Measurements from ENCODE around the gene AP2A2. TPM values are rescaled to one million over a fixed set of nuclear protein-coding genes. Genes with fewer than 3 reads are reported as not detected.

Gene AP2A2
- total RNA-seq, 2 experiments from 2014 or later: 24.9 to 43.0 TPM

- no TSS peak for BruUV-seq (replicated peaks)
- Histone ChIP-seq H3K4me1 (ENCODE audit: insufficient read depth, low read length, poor library complexity, severe bottlenecking) (no peaks in the 10 kb centered on the region), H3K4me3 (ENCODE audit: low read depth, low read length, poor library complexity, severe bottlenecking) (no peak overlapping the region), H3K79me2 (ENCODE audit: insufficient read depth, low read depth, low read length) (no peaks in the 10 kb centered on the region), H3K9me2 (ENCODE audit: insufficient read depth, low read length) (no peaks in the 10 kb centered on the region), H3K36me3 (ENCODE audit: insufficient read depth, low read length) (peaks cover 31% of the 10 kb centered on the region), H3K27ac (ENCODE audit: low read depth, low read length, poor library complexity, severe bottlenecking) (no peak overlapping the region), H3K4me2 (ENCODE audit: low read length) (no peak overlapping the region), H4K20me1 (ENCODE audit: insufficient read depth, low read length) (no peaks in the 10 kb centered on the region), H2AFZ (ENCODE audit: low read length) (no peak overlapping the region), H3K9me3 (ENCODE audit: low read length) (no peaks in the 10 kb centered on the region)
- DNase-seq (ENCODE audit: low spot score): no peak
- TF ChIP-seq EZH2phosphoT487 (IDR thresholded peaks at IDR 0.05; ENCODE audit: borderline replicate concordance, low read depth, low read length) (no peak), CTCF (conservative IDR thresholded peaks at IDR 0.05; ENCODE audit: low read length) (no peak)
- CTCF ChIA-PET (ENCODE audit: unreplicated experiment): no interaction called here
- POLR2A ChIA-PET: interaction anchor here (0.6 kb wide), 1 partner anchor 629 kb away, joined by 4 read pairs; no protein-coding TSS in a partner anchor
- intact Hi-C loops (cut with micrococcal nuclease; ENCODE audit: unreplicated experiment): no loop called here
Observed at GRCh38 chr11:968822-969221, 43.2 kb downstream of the AP2A2 start.

- peaks cover 23% of the 10 kb centered on the region; the same call in 1 of the 2 replicates for H3K36me3 ChIP-seq (ENCODE audit: insufficient read depth, low read length)
- H2AFZ ChIP-seq (ENCODE audit: low read length): no peak overlapping the region
- H3K4me1 ChIP-seq (ENCODE audit: insufficient read depth, low read length, poor library complexity, severe bottlenecking): no peaks in the 10 kb centered on the region
- no peaks in the 10 kb centered on the region for H4K20me1 ChIP-seq (ENCODE audit: insufficient read depth, low read length)
- no peak for DNase-seq (ENCODE audit: low spot score)
- no peaks in the 10 kb centered on the region for H3K9me3 ChIP-seq (ENCODE audit: low read length)
- H3K4me3 ChIP-seq (ENCODE audit: low read depth, low read length, poor library complexity, severe bottlenecking): no peak overlapping the region
- no peaks in the 10 kb centered on the region for H3K9me2 ChIP-seq (ENCODE audit: insufficient read depth, low read length)
- no peak overlapping the region for H3K4me2 ChIP-seq (ENCODE audit: low read length)
- H3K79me2 ChIP-seq (ENCODE audit: insufficient read depth, low read depth, low read length): no peaks in the 10 kb centered on the region
- H3K27ac ChIP-seq (ENCODE audit: low read depth, low read length, poor library complexity, severe bottlenecking): no peak overlapping the region
- ChIA-PET POLR2A (no interaction called here), CTCF (ENCODE audit: unreplicated experiment) (no interaction called here)
- TF ChIP-seq CTCF (conservative IDR thresholded peaks at IDR 0.05; ENCODE audit: low read length): no peak
- TF ChIP-seq EZH2phosphoT487 (IDR thresholded peaks at IDR 0.05; ENCODE audit: borderline replicate concordance, low read depth, low read length): no peak
- intact Hi-C loops (cut with micrococcal nuclease; ENCODE audit: unreplicated experiment): no loop called here
- BruUV-seq (replicated peaks): no TSS peak
Observed at GRCh38 chr11:969651-970205, 44.1 kb downstream of the AP2A2 start.

GRCh38 chr11:970319-970871 is 44.7 kb downstream of the AP2A2 start:
- Histone ChIP-seq H3K4me1 (ENCODE audit: insufficient read depth, low read length, poor library complexity, severe bottlenecking) (no peaks in the 10 kb centered on the region), H3K9me2 (ENCODE audit: insufficient read depth, low read length) (no peaks in the 10 kb centered on the region), H4K20me1 (ENCODE audit: insufficient read depth, low read length) (no peaks in the 10 kb centered on the region), H3K27ac (ENCODE audit: low read depth, low read length, poor library complexity, severe bottlenecking) (no peak overlapping the region), H3K4me2 (ENCODE audit: low read length) (no peak overlapping the region), H3K79me2 (ENCODE audit: insufficient read depth, low read depth, low read length) (no peaks in the 10 kb centered on the region), H2AFZ (ENCODE audit: low read length) (no peak overlapping the region), H3K9me3 (ENCODE audit: low read length) (no peaks in the 10 kb centered on the region), H3K36me3 (ENCODE audit: insufficient read depth, low read length) (peaks cover 21% of the 10 kb centered on the region; the same call in 1 of the 2 replicates), H3K4me3 (ENCODE audit: low read depth, low read length, poor library complexity, severe bottlenecking) (no peak overlapping the region)
- TF ChIP-seq EZH2phosphoT487 (IDR thresholded peaks at IDR 0.05; ENCODE audit: borderline replicate concordance, low read depth, low read length) (no peak), CTCF (conservative IDR thresholded peaks at IDR 0.05; ENCODE audit: low read length) (no peak)
- BruUV-seq (replicated peaks): no TSS peak
- intact Hi-C loops (cut with micrococcal nuclease; ENCODE audit: unreplicated experiment): no loop called here
- no peak for DNase-seq (ENCODE audit: low spot score)
- CTCF ChIA-PET (ENCODE audit: unreplicated experiment): no interaction called here
- POLR2A ChIA-PET: no interaction called here

All from OCI-LY7 (cell line).